ENCODE data around the gene TEKT5. TPM values are rescaled to one million over a fixed set of nuclear protein-coding genes. Genes with fewer than 3 reads are reported as not detected.
A peak's percentile ranks its signal among the peaks of the same experiment; 100 is the strongest.

Gene TEKT5
- total and polyA plus RNA-seq, 2 donors from 2014 or later, result 0.57 TPM; not detected in 1

DNA sequence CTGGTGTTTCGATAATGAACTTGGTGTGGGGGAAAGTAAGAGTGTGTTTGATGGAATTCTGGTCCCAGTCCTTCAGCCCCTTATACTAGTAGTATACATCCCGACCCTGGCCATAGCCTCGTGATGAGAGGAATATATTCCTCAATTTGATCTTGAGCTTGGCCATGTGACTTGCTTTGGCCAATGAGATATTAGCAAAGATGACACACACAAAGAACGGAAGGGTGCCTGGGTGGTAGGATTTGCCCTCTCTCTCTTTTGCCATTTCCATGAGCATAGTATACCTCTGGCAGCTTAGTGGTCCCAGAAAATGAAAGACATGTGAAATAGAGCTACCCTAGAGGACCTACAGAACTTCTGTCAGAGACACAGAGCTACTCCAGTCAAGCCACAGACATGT is 111.5 kb downstream of the TEKT5 start:
- Histone ChIP-seq H3K4me3 (ENCODE audit: low read length in 3 of 3) (no peak overlapping the region), H3K9me3 (ENCODE audit: control insufficient read depth in 2 of 3, insufficient read depth in 1 of 3, low read length in 3 of 3) (no peaks in the 10 kb centered on the region), H3K27me3 (ENCODE audit: control insufficient read depth, insufficient read depth, low read length) (no peaks in the 10 kb centered on the region), H3K9ac (ENCODE audit: low read length in 3 of 3) (no peak overlapping the region), H3K27ac (ENCODE audit: low read depth in 2 of 2, low read length in 2 of 2) (no peak overlapping the region), H3K36me3 (ENCODE audit: control insufficient read depth in 2 of 3, insufficient read depth in 3 of 3, low read length in 3 of 3) (no peaks in the 10 kb centered on the region), H3K4me1 (ENCODE audit: control insufficient read depth in 2 of 3, insufficient read depth in 2 of 3, low read depth in 1 of 3, low read length in 3 of 3) (peaks cover 0 to 16% (median 0%) of the 10 kb centered on the region in 3 donors)
- TF ChIP-seq, protein P1, sequence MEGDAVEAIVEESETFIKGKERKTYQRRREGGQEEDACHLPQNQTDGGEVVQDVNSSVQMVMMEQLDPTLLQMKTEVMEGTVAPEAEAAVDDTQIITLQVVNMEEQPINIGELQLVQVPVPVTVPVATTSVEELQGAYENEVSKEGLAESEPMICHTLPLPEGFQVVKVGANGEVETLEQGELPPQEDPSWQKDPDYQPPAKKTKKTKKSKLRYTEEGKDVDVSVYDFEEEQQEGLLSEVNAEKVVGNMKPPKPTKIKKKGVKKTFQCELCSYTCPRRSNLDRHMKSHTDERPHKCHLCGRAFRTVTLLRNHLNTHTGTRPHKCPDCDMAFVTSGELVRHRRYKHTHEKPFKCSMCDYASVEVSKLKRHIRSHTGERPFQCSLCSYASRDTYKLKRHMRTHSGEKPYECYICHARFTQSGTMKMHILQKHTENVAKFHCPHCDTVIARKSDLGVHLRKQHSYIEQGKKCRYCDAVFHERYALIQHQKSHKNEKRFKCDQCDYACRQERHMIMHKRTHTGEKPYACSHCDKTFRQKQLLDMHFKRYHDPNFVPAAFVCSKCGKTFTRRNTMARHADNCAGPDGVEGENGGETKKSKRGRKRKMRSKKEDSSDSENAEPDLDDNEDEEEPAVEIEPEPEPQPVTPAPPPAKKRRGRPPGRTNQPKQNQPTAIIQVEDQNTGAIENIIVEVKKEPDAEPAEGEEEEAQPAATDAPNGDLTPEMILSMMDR (IDR thresholded peaks at IDR 0.05; ENCODE audit: borderline replicate concordance, extremely low read depth, insufficient read depth), result no peak
- FAIRE-seq, result no peak
- DNase-seq, result no peak
- intact Hi-C loops (cut with DNase I), result no loop called here

DNA sequence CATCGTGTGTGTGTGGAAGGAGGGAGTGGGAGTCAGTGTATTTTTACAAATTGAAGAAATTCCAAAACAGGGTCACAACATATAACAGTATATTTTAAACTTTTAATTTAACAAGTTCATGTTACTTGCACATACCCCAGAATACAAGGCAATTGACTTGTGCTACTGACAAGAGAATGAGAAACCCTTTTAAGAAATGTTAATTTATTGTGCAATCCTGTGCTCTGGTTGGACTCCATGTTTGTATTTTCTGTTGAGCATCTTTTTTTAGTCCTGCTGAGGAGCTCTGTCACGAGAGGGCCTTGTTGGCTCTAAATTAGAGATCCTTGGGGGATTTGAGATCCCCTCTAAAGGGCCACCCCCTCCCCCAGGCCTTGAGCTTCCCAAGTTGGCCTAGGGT is 113.2 kb downstream of the TEKT5 start:
- Histone ChIP-seq H3K27ac (ENCODE audit: low read depth in 2 of 2, low read length in 2 of 2) (no peak overlapping the region), H3K4me3 (ENCODE audit: low read length in 3 of 3) (no peak overlapping the region), H3K9ac (ENCODE audit: low read length in 3 of 3) (no peak overlapping the region), H3K4me1 (ENCODE audit: control insufficient read depth in 2 of 3, insufficient read depth in 2 of 3, low read depth in 1 of 3, low read length in 3 of 3) (peaks cover 0 to 21% (median 0%) of the 10 kb centered on the region in 3 donors), H3K36me3 (ENCODE audit: control insufficient read depth in 2 of 3, insufficient read depth in 3 of 3, low read length in 3 of 3) (no peaks in the 10 kb centered on the region), H3K9me3 (ENCODE audit: control insufficient read depth in 2 of 3, insufficient read depth in 1 of 3, low read length in 3 of 3) (no peaks in the 10 kb centered on the region), H3K27me3 (ENCODE audit: control insufficient read depth, insufficient read depth, low read length) (no peaks in the 10 kb centered on the region)
- TF ChIP-seq, protein P1 (IDR thresholded peaks at IDR 0.05; ENCODE audit: borderline replicate concordance, extremely low read depth, insufficient read depth), result no peak
- intact Hi-C loops (cut with DNase I), result no loop called here
- FAIRE-seq, result no peak
- peak in 1 of 5 donors; percentile 13 for DNase-seq

DNA sequence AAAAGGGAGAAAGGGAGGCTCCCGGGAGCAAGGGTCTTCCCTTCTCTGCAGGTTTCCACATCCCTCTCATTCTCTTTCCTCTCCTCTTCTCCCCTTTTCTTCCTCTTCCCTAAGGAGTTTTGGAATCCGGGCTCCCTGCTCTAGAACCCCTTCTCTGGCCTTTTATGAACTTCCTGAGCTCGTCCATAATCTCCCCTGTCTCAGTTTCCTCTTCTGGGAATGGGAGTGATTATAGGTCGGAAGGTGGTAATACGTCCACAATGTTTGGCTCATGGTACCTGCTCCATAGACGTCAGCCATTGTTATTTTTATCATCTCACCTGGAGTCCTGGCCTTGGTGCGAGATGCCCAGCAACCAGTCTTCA is 113.9 kb downstream of the TEKT5 start:
- H3K27ac ChIP-seq (ENCODE audit: low read depth in 2 of 2, low read length in 2 of 2), result no peak overlapping the region
- FAIRE-seq (no peak), DNase-seq (no peak)
- peak overlapping the region; percentile 31 to 57 (median 50) for H3K4me3 ChIP-seq (ENCODE audit: low read length in 3 of 3)
- no peaks in the 10 kb centered on the region for H3K27me3 ChIP-seq (ENCODE audit: control insufficient read depth, insufficient read depth, low read length)
- peak overlapping the region in 1 of 3 donors; percentile 19 for H3K9ac ChIP-seq (ENCODE audit: low read length in 3 of 3)
- no peaks in the 10 kb centered on the region for H3K36me3 ChIP-seq (ENCODE audit: control insufficient read depth in 2 of 3, insufficient read depth in 3 of 3, low read length in 3 of 3)
- intact Hi-C loops (cut with DNase I), result no loop called here
- TF ChIP-seq, protein P1 (IDR thresholded peaks at IDR 0.05; ENCODE audit: borderline replicate concordance, extremely low read depth, insufficient read depth), result no peak
- H3K4me1 ChIP-seq (ENCODE audit: control insufficient read depth in 2 of 3, insufficient read depth in 2 of 3, low read depth in 1 of 3, low read length in 3 of 3), result peaks cover 0 to 21% (median 0%) of the 10 kb centered on the region in 3 donors
- no peaks in the 10 kb centered on the region for H3K9me3 ChIP-seq (ENCODE audit: control insufficient read depth in 2 of 3, insufficient read depth in 1 of 3, low read length in 3 of 3)

Data from kidney (tissue), 14 donors.